Gastrocnemius medialis (tissue), 4 donors: ENCODE measurements around the gene SGPP2.

Experiments
- POLR2A ChIP-seq, 2 donors: fragments of 450-650 bp; IDR thresholded peaks; one replicate each; pipeline ENCODE4 v1.6.1; 2017; ENCODE audit warnings: antibody characterized with exemption in 2 of 2, mild to moderate bottlenecking in 2 of 2, moderate library complexity in 2 of 2
- TF ChIP-seq, protein P1 (sequence below), 5 experiments: fragments of 450-650 bp in 3 of 5; fragments of 200-600 bp in 2 of 5; sonication (generic) in 2 of 5; IDR thresholded peaks in 4 of 5; conservative IDR thresholded peaks in 1 of 5; 1 replicate in 4 of 5; 2 replicates in 1 of 5; pipeline ENCODE4 v1.5.1; 2016 to 2019; ENCODE audit warnings: antibody characterized with exemption in 5 of 5, mild to moderate bottlenecking in 3 of 5, moderate library complexity in 3 of 5

DNA sequence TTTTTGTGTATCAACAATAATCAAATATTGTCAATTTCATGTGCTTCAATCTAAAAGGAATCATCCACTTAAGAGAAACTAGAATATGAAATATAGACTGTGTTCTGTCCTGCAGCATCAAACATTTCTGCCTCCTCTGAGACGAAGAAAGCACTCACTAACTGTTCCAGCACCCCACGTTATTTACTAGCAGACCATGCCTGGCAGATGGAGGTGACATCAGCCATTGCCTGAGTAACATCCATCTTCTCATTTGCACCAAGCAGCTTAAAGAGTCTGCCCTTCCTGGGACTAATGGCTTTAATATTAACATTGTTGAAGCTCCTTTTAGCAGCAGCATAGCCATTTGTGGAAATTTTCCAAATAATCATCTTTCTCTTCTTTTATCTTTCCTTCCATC lies 25.7 kb downstream of the SGPP2 start:
- TF ChIP-seq POLR2A (IDR thresholded peaks at IDR 0.05) = no peak
- TF ChIP-seq, protein P1, sequence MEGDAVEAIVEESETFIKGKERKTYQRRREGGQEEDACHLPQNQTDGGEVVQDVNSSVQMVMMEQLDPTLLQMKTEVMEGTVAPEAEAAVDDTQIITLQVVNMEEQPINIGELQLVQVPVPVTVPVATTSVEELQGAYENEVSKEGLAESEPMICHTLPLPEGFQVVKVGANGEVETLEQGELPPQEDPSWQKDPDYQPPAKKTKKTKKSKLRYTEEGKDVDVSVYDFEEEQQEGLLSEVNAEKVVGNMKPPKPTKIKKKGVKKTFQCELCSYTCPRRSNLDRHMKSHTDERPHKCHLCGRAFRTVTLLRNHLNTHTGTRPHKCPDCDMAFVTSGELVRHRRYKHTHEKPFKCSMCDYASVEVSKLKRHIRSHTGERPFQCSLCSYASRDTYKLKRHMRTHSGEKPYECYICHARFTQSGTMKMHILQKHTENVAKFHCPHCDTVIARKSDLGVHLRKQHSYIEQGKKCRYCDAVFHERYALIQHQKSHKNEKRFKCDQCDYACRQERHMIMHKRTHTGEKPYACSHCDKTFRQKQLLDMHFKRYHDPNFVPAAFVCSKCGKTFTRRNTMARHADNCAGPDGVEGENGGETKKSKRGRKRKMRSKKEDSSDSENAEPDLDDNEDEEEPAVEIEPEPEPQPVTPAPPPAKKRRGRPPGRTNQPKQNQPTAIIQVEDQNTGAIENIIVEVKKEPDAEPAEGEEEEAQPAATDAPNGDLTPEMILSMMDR (IDR thresholded peaks at IDR 0.05 in 4 of 5, conservative IDR thresholded peaks at IDR 0.05 in 1 of 5) = no peak
